ENCODE measurements around the gene MAPT. TPM values are rescaled to one million over a fixed set of nuclear protein-coding genes. Genes with fewer than 3 reads are reported as not detected.
A peak's percentile ranks its signal among the peaks of the same experiment; 100 is the strongest.

MAPT gene
- total RNA-seq, 4 donors from 2014 or later: 0.44 to 12.2 (median 3.3) TPM

- no peak for DNase-seq
- Histone ChIP-seq H3K4me1 (peaks cover 16 to 66% (median 18%) of the 10 kb centered on the region in 3 donors), H3K4me3 (no peak overlapping the region), H3K27ac (peak overlapping the region; percentile 9 to 78 (median 40)), H3K9me3 (no peaks in the 10 kb centered on the region), H3K27me3 (no peaks in the 10 kb centered on the region), H3K36me3 (no peaks in the 10 kb centered on the region)
- TF ChIP-seq, protein P1, sequence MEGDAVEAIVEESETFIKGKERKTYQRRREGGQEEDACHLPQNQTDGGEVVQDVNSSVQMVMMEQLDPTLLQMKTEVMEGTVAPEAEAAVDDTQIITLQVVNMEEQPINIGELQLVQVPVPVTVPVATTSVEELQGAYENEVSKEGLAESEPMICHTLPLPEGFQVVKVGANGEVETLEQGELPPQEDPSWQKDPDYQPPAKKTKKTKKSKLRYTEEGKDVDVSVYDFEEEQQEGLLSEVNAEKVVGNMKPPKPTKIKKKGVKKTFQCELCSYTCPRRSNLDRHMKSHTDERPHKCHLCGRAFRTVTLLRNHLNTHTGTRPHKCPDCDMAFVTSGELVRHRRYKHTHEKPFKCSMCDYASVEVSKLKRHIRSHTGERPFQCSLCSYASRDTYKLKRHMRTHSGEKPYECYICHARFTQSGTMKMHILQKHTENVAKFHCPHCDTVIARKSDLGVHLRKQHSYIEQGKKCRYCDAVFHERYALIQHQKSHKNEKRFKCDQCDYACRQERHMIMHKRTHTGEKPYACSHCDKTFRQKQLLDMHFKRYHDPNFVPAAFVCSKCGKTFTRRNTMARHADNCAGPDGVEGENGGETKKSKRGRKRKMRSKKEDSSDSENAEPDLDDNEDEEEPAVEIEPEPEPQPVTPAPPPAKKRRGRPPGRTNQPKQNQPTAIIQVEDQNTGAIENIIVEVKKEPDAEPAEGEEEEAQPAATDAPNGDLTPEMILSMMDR (IDR thresholded peaks at IDR 0.05): no peak
- no peak for TF ChIP-seq POLR2A (IDR thresholded peaks at IDR 0.05)
- intact Hi-C loops (cut with DNase I): no loop called here
- WGBS, 2 donors: 40 to 46% methylated on average over 8 to 11 of the region's 12 CpGs
These were observed 78.9 kb downstream of the MAPT start for GRCh38 chr17:45973099-45973780.

GRCh38 chr17:45973946-45974859 is 79.8 kb downstream of the MAPT start:
- peak overlapping the region; percentile 9 to 78 (median 40) for H3K27ac ChIP-seq
- H3K36me3 ChIP-seq: no peaks in the 10 kb centered on the region
- TF ChIP-seq POLR2A (IDR thresholded peaks at IDR 0.05): no peak
- TF ChIP-seq, protein P1 (IDR thresholded peaks at IDR 0.05): no peak
- no peak for DNase-seq
- peaks cover 16 to 57% (median 18%) of the 10 kb centered on the region in 3 donors for H3K4me1 ChIP-seq
- no peak overlapping the region for H3K4me3 ChIP-seq
- 58% methylated on average over 6 to 8 of the region's 17 CpGs for WGBS, 2 donors
- intact Hi-C loops (cut with DNase I): no loop called here
- no peaks in the 10 kb centered on the region for H3K9me3 ChIP-seq
- no peaks in the 10 kb centered on the region for H3K27me3 ChIP-seq

DNA sequence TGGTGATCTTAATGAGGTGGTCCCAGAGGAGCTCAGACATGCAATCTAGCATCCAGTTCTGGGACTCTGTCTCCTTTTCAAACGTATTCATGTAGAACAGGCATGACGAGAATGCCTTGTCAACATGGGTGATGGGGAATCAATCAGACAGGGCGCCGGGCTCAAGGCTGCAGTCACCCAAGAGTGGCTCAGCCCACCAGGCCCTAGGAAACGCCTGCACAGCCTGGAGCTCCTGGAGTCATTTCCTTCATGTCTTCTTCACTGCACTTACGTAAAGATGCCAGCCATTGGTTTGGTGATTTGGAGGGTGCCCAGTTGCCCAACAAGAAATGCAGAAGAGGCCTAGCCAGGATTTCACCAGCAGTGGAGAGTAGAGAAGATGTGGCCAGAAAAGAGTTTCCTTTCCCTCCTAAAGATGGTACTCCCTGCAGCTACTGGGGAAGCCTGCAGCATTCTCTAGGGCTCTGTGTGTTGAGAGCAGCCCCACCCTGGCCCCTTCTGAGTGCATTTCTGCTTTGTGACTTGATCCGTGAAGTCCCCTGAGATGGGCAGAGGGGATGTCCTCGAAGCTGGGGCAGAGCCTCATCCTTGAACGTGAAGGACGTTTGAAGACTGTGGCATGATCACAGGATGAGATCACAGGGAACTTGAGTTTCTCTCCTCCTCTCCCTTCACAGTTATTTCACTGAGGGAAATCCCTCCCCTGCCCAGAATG is 80.7 kb downstream of the MAPT start:
- Histone ChIP-seq H3K4me1 (peaks cover 16 to 57% (median 18%) of the 10 kb centered on the region in 3 donors), H3K27me3 (no peaks in the 10 kb centered on the region), H3K36me3 (no peaks in the 10 kb centered on the region), H3K4me3 (no peak overlapping the region), H3K27ac (no peak overlapping the region), H3K9me3 (no peaks in the 10 kb centered on the region)
- intact Hi-C loops (cut with DNase I): no loop called here
- 81 to 87% methylated on average over 3 to 6 of the region's 10 CpGs for WGBS, 2 donors
- DNase-seq: no peak
- TF ChIP-seq, protein P1 (IDR thresholded peaks at IDR 0.05): no peak

DNA sequence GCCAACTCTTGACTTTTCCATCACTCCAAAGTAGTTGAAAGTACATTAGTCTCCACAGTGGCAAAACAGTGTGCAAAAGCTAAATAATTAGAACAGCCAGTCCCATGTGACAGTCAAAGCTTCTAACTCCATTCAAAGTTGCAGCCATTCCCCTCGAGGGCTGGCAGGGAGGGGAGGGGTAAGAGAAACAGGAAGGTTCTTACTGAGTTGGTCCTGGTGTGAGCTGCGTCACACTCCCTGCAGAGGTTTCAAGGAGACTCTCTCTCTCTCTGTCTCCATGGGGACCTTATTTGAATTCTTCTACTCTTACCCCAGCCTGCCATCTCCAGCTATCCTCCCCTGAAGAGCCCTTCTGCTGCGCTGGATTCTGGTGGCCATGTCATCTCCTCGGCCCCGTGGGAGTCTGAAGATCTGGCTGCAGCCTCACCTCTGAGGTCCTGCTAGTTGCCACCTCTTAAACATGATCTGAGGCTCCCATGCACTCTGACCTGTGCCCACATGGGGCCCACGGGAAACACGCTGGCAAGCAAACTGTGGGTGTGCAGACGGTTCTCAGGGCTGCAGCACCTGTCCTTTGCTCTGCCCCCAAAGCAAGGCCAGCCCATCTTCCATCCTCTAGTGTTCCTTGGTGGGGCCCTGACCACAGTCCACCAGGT is 81.4 kb downstream of the MAPT start:
- intact Hi-C loops (cut with DNase I): no loop called here
- no peak overlapping the region for H3K27ac ChIP-seq
- no peak overlapping the region for H3K4me3 ChIP-seq
- TF ChIP-seq, protein P1 (IDR thresholded peaks at IDR 0.05): no peak
- TF ChIP-seq POLR2A (IDR thresholded peaks at IDR 0.05): no peak
- peaks cover 16 to 54% (median 18%) of the 10 kb centered on the region in 3 donors for H3K4me1 ChIP-seq
- H3K9me3 ChIP-seq: no peaks in the 10 kb centered on the region
- DNase-seq: no peak
- H3K27me3 ChIP-seq: no peaks in the 10 kb centered on the region
- 74 to 76% methylated on average over 5 of the region's 8 CpGs for WGBS, 2 donors
- no peaks in the 10 kb centered on the region for H3K36me3 ChIP-seq
